ENCODE measurements around the gene MCF2L. TPM values are rescaled to one million over a fixed set of nuclear protein-coding genes. Genes with fewer than 3 reads are reported as not detected.

Gene MCF2L
- polyA plus RNA-seq, 5 donors: 22.2 to 33.9 (median 29.1) TPM

DNA sequence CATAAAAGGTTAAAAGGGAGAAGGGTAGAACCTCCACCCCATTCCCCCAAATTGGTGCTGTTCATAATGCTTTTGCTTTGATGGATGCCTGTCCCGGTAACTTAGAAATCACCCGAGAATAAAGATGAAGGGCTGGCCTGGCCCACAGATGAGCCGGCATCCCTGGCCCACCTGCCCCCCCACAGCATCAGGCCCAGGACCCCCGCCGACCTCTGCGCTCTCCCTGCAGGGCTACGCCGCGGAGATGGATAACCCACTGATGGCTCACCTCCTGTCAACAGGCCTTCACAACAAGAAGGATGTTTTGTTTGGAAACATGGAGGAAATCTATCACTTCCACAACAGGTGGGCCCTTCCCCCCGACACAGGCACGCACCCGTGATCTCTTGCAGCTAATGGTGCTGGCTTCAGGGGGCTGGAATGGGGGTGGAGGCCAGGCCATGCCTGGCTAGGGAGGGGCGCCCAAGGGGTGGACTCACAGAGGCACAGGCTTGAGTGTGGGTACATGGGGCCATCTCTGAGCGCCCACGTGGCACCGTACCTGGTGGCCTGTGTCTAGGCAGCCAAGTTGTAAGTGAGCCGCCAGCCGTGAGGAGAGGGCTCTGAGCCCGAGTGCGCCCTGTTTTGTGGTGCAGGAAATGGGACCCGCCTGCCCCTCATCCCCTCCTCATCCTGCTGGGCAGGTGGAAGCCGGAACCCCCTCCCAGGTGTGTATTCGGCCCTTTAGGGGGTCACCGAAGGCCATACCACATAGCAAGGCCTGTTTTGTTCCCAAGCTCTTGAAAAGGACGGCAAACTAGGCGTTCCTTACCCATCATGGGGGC is 113.4 kb downstream of the MCF2L start:
- DNase-seq: no peak

DNA sequence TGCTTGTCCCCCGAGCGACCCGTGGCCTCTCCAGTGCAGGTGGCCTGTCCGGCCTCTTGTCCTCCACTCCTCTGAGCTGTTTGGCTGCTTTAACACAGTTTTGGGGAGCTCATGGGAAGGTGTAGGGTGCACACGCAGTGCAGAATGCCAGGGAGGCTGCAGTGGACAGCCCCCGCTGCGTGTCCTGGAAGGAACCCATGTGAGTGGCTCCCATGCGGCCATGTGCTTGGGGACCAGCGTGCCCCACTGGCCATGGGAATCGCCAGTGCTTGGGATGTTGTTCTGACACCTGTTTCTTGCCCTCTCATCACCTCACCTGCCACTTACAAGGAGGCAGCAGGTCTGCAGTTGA is 114.0 kb downstream of the MCF2L start:
- DNase-seq: no peak

DNA sequence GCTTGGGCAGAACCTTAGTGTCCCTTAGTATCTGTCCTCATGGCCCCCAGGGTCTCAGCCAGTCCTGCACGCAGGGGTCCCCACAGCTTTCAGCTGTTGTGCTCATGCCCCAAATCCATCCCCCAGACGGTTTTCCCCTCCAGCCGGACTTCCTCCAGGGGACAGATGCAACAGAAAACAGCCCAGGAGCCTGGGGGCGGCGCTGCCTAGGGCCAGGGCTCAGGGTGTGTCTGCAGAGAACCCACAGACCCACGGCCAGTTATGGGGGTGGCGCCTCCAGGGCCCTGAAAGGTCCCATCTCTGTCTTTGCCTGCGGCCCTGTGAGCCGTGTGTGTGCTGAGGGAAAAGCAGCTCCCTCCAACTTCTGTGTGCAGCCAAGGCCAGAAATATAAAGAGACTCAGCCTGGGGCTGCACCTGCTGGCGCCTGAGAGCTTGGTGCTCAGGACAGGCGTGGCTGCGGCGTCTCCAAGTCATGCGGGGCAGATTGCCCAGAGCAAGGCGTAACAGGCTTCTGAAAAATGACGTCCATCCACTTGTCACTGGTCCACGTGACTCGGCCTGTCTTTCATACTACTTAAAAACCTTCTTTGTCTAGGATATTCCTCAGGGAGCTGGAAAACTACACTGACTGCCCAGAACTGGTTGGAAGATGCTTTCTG is 114.5 kb downstream of the MCF2L start:
- peak; percentile 55 to 58 for DNase-seq

DNA sequence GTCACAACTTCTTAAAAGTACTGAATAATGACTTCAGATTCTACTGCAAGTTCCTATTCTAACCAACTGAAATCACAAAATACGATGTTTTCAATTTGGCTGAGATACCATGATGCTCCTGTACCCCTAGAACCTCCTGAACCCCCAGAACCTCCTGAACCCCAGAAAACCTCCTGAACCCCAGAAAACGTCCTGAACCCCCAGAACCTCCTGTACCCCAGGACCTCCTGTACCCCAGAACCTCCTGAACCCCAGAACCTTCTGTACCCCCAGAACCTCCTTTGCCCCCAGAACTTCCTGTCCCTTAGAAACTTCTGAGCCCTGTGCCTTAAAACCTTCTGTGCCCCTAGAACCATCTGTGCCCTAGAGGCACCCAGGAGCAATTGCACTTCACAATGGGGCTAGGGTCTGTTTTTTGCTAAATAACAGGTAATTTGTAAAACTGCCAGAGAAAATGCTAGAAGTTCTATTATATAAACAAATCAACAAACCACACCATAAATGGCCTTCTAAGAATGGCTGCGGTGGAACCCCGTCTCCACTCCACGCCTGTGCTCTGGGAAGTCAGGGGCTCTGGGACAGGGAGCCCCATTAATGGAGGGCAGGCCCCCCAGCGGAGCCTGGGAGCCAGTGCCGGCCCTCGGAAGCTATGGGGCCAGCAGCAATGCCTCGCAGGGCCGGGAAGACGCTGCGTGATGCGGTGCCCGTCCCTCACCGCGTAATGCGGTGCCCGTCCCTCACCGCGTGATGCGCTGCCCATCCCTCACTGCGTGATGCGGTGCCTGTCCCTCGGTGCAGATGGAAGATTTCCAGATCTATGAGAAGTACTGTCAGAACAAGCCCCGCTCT is 115.3 kb downstream of the MCF2L start:
- DNase-seq: no peak

DNA sequence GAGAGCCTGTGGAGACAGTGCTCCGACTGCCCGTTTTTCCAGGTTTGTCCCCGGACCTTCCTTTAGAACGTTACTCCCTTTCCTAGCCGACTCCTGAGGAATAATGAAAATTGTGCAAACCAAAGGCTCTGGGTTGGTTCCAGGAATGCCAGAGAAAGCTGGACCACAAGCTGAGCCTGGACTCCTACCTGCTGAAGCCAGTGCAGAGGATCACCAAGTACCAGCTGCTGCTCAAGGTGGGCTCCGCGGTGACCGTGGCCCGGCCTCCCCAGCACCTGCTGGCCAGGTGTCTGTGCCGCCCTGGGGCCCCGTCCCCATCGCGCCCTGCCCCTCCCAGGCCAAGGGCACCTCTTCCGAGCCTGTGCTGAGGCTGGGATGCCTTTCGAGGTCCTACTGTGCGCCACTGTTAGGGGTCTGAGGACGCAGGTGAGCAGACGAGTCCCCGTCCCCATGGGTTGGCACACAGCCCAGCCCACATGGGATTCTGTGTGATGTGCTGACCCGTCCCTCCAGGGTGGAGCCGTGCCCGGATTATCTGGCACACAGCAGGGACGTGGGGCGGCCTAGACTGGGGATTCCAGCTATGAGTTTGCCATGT is 116.0 kb downstream of the MCF2L start:
- DNase-seq: no peak

DNA sequence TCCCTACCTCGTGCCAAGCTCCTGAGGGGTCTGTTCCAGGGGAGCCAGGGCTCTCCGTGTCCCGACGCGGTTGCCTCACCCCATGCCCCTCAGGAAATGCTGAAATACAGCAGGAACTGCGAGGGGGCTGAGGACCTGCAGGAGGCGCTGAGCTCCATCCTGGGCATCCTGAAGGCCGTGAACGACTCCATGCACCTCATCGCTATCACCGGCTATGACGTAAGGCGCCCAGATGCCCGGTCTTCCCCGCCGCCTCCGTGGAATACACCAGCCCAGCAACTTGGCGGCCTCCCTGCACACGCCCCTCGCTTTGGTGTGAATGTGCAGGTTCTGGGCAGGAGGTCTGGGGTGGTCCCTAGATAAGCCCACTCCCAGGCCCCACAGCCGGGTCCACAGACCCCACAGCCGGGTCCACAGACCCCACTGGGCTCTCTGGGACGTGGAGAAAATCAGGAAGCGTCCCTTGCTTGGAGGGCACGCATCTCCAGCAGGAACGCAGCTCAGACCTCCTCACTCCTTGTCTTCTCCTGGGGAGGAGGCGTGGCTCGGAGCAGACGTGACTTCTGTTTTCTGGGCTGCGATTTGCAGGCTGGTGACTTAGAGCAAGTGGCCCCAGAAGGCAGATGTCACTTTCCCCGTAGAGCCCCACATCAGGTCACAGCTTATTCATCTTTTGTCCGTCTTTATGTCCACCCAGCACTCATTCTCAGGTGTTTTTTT is 117.2 kb downstream of the MCF2L start:
- no peak for DNase-seq

DNA sequence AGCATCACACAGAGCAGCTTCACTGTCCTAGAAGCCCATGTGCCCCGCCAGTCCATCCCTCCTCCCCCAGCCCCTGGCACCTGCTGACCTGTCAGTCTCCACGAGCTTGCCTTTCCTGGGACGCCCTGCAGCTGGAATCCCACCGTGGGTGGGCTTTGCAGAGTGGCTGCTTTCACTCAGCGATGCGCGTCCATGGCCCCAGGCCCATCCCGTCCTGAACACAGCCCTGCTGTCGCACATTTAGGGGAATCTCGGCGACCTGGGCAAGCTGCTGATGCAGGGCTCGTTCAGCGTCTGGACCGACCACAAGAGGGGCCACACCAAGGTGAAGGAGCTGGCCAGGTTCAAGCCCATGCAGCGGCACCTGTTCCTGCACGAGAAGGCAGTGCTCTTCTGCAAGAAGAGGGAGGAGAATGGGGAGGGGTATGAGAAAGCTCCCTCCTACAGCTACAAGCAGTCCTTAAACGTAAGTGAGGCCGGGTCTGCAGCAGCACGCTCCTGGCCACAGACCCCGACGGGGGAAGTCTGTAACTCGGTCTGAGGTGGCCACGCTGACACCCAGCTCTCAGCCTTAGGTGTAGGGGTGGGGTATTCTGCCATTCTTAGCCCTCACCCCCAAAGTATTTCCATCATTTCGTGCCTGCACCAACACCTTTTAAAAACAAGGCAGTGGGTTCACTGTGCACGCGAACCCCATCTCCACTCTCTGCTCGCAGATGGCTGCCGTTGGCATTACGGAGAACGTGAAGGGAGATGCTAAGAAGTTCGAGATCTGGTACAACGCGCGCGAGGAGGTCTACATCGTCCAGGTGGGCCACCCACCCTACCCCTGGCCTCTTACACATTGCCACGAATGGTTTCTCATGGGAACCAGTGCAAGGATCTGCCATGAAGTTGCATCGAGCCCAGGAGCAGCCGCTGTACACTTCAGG is 118.2 kb downstream of the MCF2L start:
- DNase-seq: no peak

DNA sequence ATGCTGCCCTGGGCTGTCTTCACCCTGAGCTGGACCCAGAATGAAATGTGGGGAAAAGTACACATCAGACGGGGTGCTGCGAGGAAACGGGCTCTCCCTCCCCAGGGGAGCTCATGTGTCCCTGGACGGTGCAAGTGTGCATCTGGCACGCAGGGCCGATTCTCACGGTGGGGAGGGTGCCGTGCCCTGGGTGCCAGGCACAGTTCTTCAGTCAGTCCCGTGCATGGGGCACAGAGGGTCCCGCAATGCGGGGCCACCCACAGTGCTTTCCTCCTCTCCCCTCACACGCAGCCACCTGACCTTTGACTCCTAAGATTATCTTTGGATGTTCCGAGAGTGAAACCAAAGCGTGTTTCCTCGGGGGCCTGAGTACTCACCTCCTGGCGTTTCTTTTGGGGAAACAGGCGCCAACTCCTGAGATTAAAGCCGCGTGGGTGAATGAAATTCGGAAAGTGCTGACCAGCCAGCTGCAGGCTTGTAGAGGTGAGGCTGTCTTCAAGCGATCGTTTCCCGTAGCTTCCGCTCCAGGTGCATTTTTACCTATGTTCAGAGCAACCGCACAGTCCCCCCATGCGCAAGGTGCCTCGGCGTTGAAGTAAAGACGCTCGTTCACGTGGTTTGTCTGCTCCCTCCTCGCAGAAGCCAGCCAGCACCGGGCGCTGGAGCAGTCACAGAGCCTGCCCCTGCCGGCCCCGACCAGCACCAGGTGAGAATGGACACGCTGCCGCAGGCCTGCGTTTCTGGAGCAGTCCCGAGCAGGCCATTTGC is 119.1 kb downstream of the MCF2L start:
- DNase-seq: no peak

DNA sequence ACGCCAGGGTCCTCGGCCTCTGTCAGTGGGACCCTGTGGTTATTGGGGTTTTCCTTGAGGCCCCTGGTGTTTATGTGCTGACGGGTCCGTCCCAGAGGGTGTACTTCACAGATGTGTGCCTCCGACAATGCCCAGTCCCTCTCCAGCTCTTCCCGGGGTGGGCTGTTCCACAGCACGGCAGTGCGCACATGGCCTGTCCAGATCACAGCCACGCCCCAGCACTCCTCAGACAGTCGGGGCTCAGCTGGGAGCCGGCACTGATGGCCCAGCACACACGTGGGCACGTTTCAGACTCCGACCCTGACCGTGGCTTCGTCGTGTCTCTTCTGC is 119.6 kb downstream of the MCF2L start:
- no peak for DNase-seq

DNA sequence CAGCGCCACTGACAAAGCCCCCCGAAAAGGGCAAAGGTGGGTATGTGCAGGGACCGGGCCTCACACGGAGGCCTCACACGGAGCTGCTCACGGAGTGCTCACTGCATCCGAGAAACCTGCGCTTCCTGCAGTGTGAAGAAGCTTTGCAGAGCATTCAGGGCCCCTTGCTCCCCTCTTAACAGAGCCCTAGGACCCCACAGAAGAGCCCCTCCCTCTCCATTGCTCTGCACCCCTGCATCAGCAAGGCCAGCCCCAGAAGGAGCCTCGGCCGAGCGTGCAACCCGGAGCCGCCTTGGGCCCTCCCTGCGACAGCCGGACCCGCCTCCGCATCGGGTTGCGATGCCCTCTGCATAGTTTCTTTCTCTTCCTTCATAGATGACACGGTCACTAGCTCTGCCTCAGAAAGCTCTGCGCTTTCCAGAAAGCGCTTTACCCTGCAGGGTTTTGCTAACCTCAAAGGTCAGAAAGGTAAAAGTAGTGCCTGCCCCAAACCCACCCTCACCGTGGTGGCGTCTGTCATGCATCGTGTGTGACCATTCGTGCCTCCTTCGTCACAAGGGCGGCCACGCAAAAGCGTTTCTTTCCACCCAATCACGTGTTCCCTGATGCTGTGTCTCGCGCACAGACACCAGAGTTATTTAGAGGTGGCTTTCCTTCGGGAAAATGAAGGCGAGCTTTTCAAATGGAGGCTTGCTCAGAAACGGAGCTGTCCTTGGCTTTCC is 120.8 kb downstream of the MCF2L start:
- no peak for DNase-seq

DNA sequence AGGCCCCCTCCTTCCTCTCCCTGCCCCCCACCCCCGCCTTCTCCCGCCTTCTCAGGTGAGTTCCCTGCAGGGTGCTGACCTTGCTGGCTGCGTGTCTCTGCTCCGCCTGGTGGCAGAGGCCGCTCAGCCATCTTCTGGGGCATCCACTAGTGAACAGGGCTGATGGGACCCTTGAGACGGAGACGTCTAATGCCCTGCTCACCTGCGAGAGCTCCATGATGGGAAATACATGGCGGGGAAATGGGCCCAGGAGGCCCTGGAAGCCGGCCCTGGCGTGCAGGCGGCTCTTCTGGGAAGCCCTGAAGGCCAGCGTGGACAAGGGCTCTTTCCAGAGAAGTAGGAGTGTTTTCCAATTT is 121.4 kb downstream of the MCF2L start:
- no peak for DNase-seq

DNA sequence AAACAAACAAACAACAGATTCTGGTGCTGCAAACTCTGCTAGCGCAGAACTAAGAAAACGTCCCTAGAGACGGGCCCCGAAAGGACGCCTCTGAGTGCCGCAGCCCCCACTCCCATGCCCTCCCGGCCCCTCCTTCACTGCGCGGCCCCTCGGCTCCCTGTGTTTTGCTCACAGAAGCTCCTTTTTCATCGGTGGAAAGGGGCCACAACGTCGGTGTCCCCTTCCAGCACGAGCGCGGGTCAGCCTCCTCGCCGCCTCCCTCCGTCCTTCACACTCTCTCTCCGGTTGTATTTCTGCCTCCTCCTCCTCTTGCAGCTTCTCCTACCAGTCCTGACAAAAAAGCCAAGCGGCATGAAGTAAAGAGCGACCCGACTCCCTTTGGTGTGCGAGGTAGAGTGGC is 121.8 kb downstream of the MCF2L start:
- no peak for DNase-seq

DNA sequence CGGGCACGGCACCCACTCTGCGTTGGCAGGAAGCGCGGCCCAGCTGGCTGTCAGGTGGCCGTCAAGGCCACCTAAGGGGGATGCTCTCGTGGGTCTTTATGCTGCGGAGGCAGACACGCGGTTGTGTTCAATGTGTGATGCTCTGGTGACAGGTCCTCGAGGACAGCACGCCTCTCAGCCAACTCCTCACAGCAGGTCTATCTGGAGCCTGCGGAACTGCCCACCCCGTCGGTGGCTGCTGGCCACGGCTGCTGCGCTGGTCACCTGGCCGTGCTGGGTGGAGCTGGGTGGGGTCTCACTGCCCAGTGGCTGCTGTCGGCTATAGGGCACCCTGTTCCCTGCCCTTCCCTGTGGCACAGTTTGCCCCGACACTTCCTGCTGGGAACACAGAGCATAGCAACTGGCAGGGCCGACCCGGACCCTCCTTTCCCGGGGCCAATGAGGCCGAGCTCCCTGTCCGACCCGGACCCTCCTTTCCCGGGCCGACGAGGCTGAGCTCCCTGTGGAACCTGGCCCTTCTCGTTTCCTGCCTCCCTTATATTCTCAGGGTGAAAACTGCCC is 122.3 kb downstream of the MCF2L start:
- DNase-seq: no peak

DNA sequence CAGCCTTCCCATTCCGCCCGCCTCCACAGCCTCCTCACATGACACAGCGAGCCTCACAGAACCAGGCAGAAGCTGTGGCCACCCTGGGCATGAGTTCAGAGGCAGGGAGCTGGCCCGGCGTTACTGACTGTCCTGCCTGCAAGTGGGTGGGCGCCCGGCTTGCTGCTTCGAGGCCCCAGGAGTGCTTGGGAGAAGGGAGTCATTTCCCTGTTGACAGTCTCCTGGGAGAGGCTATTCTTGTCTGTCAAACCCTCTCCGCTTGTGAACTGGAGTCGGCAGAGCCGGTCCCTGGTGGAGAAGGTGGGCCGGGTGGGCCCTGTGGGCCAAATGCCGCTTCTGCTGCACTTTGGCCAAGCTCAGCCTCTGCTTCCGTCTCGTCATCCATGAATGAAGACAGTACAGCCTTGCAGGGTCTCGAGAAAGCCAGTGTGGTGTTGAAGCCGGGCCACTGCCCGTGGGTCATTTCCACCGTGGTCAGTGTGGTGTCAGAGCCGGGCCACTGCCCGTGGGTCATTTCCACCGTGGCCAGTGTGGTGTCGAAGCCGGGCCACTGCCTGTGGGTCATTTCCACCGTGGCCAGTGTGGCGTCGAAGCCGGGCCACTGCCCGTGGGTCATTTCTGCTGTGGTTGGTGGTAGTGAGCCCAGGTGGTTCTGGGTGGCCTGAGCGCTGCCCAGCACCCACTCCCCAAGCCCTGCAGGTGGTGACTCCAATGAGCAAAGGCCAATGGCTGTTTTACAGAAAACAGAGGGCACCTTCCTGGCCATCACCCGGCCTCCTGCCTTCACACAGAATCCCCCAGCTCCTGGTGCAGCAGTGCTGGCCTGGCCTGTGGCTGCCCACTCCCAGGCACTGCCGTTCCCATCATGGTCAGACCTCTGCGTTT is 123.1 kb downstream of the MCF2L start:
- no peak for DNase-seq

DNA sequence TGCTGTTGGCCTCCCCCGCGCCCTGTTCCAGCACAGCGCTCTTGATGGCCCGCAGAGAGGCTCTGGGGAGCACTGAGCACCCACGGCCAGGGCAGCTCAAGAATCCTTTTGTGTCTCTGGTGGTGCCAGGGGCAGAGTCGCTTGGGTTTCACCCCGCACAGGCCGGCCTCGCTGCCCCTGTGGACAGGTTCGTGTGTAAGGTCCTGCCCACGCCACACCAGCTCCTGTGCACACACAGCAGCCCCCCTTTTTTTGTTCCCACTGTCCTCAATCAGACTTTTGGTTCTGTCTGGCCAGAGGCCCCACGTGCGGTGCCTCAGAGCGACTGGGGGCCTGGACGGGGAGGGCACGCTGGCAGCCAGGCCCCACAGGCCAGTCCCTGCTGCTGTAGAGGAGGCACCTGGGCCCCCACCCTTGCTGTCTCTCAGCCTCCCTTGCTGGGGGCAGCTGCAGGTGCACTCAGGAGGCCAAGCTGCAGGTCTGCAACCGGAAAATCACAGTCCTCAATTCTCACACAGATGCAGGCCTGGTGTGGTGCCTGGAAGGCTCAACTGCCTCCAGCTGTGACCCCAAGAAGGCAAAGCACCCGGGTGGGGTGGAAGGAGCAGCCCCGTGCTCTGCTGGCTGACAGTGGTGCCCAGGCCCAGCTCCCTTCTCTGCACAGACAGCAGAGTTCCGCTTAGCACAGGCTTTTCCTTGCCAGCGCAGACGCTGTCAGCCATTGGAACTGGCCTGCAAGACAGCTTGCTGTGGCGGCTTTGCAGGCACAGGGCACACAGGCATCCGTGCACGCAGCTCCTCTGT is 124.0 kb downstream of the MCF2L start:
- DNase-seq: no peak

DNA sequence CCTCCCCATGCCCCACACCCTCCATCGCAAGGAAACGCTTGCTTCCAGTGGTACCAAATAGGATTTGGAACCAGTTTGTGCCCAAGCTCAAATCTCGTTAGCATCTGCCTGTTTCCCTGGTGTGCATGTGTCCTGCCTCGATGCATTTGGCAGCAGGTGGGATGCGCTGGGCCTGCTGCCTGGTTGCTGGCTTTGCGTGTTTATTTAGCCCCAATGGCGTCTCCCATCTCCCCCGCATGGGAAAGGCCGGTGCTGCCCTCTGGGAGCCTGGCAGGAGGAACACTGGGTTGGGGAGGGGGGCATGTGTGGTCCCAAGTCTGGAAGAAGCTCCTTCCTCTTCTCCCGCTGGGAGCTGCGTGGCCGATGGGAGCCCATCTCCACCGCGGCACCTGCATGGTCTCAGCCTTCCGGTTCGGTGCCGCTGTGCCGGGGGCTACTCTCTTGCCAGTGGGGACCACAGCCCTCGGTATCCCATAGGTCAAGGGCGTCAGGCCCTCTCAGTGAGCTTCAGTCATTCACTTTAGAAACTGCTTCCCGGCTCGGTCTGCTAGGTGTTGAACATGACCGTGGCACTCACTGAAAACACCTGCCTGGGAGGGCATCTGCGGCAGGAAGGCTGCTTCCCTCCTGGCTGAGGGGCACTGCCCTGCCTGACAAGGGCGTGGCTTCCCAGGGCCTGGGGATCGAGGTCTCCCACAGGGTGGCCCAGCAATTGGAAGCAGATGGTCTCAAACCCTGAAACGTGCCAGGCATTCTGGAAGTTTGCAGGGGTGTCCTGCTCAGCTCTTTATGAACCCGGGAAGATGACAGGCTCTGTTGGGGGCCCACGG is 124.8 kb downstream of the MCF2L start:
- no peak for DNase-seq
